ENCODE results near the gene LRRC17. TPM values are rescaled to one million over a fixed set of nuclear protein-coding genes. Genes with fewer than 3 reads are reported as not detected.

Gene LRRC17
- total and polyA plus RNA-seq, 10 of the 15 experiments (the other 5 are each of a cell fraction or from before 2014, with no cell fraction given): 0.06 to 0.31 (median 0.10) TPM; not detected in 5

DNA sequence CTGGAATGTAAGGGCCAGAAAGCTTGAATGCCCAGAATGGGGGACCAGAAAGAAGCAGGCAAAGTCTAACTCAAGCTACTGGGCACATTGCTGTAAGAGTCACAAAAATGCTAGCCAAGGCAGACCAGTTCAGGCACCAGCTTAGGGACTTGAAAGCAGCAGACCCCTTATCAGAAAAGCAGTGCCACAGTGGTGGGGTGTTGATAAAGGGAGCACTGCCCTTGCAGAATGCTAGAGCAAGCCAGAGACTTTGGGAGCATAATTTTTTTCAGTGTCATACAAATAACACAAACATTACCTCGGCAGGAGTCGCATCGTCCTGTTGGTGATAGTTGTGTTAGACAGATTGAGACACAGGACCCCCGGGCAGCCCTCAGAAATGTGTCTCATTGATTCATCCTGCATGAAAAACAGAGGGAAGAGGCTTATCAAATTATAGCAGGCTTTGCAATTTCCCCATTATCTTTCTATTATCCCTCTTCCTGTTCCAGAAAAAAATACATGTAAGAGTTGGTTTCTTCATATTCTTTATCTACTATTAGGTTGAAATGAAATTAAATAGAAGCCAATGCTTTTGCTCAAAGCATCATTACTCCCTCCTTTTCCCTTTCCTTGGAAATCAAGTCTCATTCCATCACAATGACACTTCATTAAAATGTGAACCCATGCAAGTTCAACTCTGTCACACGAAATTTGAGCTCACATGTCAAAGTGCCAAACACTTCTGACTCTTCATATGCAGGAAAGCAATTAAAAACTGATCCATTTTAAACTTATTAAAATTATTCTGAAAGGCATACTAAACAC, 13.4 kb downstream of the LRRC17 start:
- Histone ChIP-seq H3K27ac (ENCODE audit: control insufficient read depth, insufficient read depth) (no peak overlapping the region), H3K4me2 (ENCODE audit: control insufficient read depth, insufficient read depth) (no peak overlapping the region), H3K4me3 (no peak overlapping the region), H4K20me1 (ENCODE audit: control insufficient read depth, insufficient read depth) (no peaks in the 10 kb centered on the region), H3K9me3 (replicated peaks; ENCODE audit: control insufficient read depth, insufficient read depth, low read length) (no peaks in the 10 kb centered on the region), H3K27me3 (replicated peaks in 1 of 2; ENCODE audit: control insufficient read depth in 2 of 2, insufficient read depth in 2 of 2, low read length in 1 of 2) (peaks cover 0 to 3% of the 10 kb centered on the region in 2 experiments; a peak in 2 of 4 replicates), H3K79me2 (ENCODE audit: control insufficient read depth, insufficient read depth, low read length) (no peaks in the 10 kb centered on the region), H2AFZ (ENCODE audit: control insufficient read depth, low read depth, low read length) (no peak overlapping the region), H3K4me1 (ENCODE audit: control insufficient read depth, insufficient read depth, low read length) (no peaks in the 10 kb centered on the region), H3K36me3 (ENCODE audit: control insufficient read depth in 2 of 2, insufficient read depth in 2 of 2, low read length in 1 of 2) (no peaks in the 10 kb centered on the region), H3K9ac (ENCODE audit: control insufficient read depth, insufficient read depth, low read length) (no peak overlapping the region)
- in situ Hi-C loops (cut with MboI) (no loop called here), intact Hi-C loops (cut with micrococcal nuclease; ENCODE audit: unreplicated experiment) (no loop called here)
- ATAC-seq (no peak), DNase-seq (ENCODE audit: low read depth, low spot score) (no peak), FAIRE-seq (no peak)
- CTCF ChIA-PET: no interaction called here
- SMC1A ChIA-PET (ENCODE audit: uncharacterized antibody, unreplicated experiment): interaction anchor here (0.9 kb wide), 2 partner anchors 9 to 11 kb away, joined by 3 read pairs; no protein-coding TSS in a partner anchor
- TF ChIP-seq YBX1 (IDR thresholded peaks at IDR 0.05) (no peak), ZBED1 (IDR thresholded peaks at IDR 0.05; ENCODE audit: borderline replicate concordance) (no peak), NFYB (IDR thresholded peaks at IDR 0.05; ENCODE audit: insufficient read depth, low read depth, low read length) (no peak), ZNF207 (IDR thresholded peaks at IDR 0.05; ENCODE audit: borderline replicate concordance) (no peak), MYC (IDR thresholded peaks at IDR 0.05; ENCODE audit: insufficient read depth, insufficient read length, insufficient replicate concordance, low read length, severe bottlenecking) (no peak), HDAC6 (IDR thresholded peaks at IDR 0.05; ENCODE audit: unreplicated experiment) (no peak), ZNF217 (IDR thresholded peaks at IDR 0.05) (no peak), SUZ12 (IDR thresholded peaks at IDR 0.05; ENCODE audit: unreplicated experiment) (no peak), GATAD2B (conservative IDR thresholded peaks at IDR 0.05; ENCODE audit: low read depth) (no peak), PKNOX1 (IDR thresholded peaks at IDR 0.05) (no peak), ATF2 (IDR thresholded peaks at IDR 0.05; ENCODE audit: low read length) (no peak), HSF1 (IDR thresholded peaks at IDR 0.05; ENCODE audit: low read depth, low read length) (no peak), POLR2AphosphoS5 (IDR thresholded peaks at IDR 0.05; ENCODE audit: low read length) (no peak)
- 55% methylated on average over 5 of the region's 5 CpGs for WGBS (ENCODE audit: insufficient coverage, insufficient replicate concordance, low lambda C conversion rate, missing lambda C conversion rate)
- BruUV-seq (replicated peaks): no TSS peak
- POLR2A ChIA-PET: no interaction called here
- RAD21 ChIA-PET (ENCODE audit: unreplicated experiment): interaction anchor here (1.0 kb wide), 1 partner anchor 168 kb away, joined by 3 read pairs; no protein-coding TSS in a partner anchor

Data from GM12878 (cell line).